HG03045 (cell line): ENCODE data around the gene SLC9B2.

Source experiments
- ATAC-seq: cut with Tn5 transposase; IDR thresholded peaks from one replicate; pipeline ENCODE4 v1.9.1; 2021; ENCODE audit warnings: mild to moderate bottlenecking, moderate library complexity; ENCODE audit not compliant: unreplicated experiment

SLC9B2 gene

DNA sequence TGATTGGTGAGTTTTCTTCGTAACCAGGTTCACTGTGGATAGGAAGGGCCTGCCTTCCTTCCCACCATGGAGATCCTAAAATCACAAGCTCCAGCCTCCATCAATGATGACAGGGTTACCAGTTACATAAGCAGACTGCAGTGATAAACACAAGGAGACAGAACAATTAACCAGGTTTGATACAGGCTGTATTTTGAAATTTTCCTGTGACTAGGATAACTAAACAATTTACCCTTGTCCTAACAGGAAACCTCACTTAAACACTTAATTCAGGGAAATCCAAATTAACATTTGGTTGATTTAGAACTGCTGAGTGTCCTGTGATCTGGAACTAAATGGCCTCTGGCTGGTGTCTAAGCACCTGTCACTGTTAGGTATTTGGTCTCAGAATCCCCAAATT is 3.1 kb upstream of the SLC9B2 start:
- no peak for ATAC-seq

DNA sequence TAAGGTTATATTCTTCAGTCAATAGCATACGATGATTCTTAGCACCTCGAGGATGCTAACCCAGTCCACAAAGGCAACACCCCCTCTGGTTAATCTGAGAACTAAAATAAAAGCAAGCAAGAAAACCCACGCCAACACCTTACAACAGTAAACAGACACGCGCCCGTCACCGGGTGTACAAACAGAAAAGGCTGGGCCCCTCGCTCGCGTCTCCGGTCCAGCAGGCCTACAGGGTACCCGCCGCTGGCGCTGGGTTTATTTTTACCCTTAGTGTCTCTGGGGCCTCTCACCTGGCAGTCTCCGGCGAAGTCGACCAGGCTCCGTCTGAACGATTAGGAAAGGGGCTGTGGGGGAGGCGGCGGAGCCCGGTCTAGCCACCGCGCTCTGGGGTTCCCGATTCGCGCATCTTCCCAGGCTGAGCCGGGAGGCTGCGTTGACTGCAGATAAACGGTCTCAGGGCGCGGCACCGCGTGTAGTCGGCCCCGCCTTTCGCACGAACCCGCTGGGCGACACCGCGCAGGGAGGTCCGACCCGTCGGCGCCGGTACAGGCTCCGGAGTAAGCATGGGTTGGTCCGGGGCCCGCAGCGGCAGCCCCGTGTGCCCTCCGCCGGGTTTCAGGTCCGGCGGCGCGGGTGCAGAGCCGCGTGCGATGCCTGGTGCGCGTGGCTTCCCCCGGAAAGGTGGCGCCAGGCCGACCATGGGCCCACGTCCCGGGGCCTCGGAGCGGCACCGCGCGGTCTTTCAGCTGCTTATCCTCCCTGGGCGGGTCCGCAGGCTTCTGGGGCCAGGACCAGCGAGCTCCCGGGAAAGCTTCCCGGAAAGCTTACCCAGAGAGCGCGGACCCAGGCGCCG is 441 bp downstream of the SLC9B2 start:
- peak; percentile 60 for ATAC-seq

GRCh38 chr4:103075435-103075893 is 1.1 kb downstream of the SLC9B2 start:
- ATAC-seq = no peak

DNA sequence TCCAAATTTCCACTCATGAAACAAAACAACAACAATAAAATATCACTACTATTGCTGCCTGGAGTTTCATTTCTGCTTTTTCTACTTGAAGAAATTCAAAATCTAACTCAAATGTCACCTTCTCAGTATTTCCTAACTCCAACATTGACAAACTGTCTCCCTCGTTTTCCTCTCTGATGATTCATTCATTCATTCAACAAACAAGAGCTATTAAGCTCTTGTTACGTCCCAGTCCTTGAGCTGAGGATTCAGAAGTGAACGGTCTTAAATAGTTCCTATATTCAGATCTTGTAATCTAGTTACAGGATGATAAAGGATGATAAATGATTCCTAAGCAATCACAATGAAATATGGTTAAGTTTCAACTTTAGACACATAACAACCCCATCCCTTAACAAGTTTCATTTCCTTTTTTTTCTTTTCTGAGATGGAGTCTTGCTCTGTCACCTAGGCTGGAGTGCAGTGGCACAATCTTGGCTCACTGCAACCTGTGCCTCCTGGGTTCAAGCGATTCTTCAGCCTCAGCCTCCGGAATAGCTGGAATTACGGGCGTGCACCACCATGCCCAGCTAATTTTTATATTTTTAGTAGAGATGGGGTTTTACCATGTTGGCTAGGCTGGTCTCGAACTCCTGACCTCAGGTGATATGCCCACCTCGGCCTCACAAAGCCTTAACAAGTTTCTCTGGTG is 1.7 kb downstream of the SLC9B2 start:
- ATAC-seq = peak; percentile 34

DNA sequence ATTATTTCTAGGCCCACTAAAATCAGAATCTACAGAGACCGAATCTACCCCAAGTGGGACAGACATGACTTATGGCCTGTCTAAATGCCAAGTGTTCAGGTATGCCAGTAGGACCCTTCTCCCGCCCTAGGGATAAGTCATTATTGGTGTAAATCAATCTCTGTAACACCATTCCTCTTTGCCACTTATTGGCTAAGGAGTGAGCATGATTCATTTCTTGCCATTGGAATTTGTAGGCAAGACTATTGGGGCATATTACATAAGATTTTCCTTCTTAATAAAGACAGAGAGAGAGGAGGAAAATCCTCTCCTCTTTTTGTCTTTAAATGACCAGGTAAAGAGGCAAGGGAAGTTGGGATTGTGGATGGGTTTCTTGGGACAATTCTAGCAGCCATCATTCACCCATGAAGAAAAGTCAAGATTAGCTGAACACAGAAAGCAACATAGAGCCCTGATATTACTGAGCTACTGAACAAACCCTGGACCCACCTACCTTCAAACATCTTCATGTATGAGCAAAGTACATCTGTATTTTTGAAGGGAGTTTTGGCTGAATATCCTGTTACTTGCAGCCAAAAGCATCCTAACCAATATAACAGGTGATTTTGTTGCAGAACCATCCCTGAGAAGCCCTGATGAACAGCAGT is 2.6 kb downstream of the SLC9B2 start:
- no peak for ATAC-seq

GRCh38 chr4:103067841-103068547 is 8.6 kb downstream of the SLC9B2 start:
- ATAC-seq = no peak

- ATAC-seq = no peak
Observed at GRCh38 chr4:103060453-103061148, 16.0 kb downstream of the SLC9B2 start.

DNA sequence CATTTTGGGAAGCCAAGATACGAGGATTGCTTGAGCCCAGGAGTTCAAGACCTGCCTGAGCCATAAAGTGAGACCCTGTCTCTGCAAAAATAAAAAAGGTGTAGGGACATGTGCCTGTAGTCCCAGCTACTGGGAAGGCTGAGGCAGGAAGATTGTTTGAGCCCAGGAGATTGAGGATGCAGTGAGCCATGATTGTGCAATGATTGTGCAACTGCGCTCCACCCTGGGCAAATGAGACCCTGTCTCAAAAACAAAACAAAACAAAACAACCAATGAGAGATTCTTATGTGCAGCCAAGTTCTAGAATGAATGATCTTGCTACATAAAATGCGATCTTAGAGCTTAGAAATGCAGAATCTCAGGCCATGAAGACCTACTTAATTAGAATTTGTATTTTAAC is 22.5 kb downstream of the SLC9B2 start:
- ATAC-seq = no peak

- no peak for ATAC-seq
Observed at GRCh38 chr4:103052779-103053178, 23.8 kb downstream of the SLC9B2 start.

GRCh38 chr4:103052145-103052544 is 24.4 kb downstream of the SLC9B2 start:
- ATAC-seq = no peak

DNA sequence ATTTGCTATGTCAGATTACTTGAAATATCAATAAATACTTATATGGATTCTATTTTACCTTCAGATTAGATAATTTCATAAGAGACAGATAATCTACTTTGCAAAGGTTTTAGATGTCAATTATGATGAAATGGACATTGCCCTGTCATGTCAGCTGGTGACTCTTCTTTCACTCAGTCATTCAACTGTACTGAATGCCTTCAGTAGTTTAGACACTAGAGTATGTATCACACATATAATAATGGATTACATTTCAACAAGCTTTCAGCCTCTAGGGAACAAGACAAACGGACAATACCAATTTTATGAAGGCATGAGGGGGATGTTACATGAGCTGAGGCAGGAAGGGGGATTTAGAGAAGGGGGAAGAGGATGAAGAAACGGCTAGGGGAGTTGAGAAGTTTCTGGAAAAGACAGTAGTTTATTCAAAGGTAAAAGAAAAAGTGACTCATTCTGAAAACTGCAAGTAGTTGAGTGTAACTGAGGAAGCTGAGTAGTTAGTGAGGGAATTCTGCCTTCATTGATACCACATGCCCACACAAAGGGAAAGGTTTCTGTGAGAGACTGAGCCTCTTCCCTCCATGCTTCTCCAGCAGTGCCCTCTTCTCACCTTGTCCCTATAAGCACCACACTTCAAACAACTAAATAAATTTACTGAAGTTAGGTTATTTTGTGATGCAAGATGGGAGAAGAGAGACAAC is 25.7 kb downstream of the SLC9B2 start:
- no peak for ATAC-seq

DNA sequence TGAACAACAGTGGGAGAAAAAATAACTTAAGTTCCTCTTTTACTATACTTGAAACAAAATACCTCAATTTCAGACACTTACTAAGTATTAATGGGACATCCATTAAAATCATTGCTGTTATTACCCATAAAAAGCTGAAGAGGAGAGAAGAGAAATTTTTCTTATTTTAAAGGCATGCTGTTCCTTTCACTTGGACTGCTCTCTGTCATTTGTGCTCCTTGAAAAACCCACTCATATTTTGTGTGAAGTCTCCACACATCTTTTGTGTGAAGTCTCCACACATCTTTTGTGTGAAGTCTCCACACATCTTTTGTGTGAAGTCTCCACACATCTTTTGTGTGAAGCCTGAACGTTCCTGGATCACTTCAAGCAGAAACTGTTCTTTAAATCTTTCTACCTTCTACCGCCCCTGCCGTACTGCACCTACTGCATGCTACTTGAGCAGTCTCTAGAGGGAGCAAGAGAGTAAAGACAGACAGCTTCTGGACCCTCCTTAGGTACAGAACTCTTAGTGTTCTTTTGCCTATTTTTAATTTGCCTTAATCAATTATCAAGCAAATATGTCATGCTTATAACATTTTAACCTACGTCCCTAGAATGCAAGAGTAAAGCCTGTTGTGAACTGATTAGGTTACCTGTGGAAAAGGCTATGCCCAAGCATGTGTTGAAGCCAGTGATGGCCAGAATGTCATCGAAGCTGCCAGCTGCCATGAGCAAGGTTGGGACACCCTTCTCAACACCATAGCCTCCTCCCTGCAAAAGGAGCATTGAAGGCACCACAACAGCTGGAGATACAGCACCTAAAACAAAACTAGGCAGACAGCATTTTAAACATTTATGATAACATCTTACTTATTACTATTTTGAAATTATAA is 29.9 kb downstream of the SLC9B2 start:
- peak; percentile 92 for ATAC-seq

GRCh38 chr4:103044183-103044582 is 32.4 kb downstream of the SLC9B2 start:
- no peak for ATAC-seq

DNA sequence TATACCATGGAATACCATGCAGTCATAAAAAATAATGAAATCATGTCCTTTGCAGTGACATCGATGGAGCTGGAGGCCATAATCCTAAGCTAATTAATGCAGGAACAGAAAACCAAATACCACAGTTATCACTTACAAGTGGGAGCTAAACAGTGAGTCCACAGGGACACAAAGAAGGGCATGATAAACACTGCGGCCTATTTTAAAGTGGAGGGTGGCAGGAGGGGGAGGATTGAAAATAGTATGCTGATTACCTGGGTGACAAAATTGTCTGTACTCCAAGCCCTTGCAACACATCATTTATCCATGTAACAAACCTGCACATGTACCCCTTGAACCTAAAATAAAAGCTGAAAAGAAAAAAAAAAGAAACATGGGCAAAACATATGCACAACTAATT is 40.4 kb downstream of the SLC9B2 start:
- ATAC-seq = no peak

DNA sequence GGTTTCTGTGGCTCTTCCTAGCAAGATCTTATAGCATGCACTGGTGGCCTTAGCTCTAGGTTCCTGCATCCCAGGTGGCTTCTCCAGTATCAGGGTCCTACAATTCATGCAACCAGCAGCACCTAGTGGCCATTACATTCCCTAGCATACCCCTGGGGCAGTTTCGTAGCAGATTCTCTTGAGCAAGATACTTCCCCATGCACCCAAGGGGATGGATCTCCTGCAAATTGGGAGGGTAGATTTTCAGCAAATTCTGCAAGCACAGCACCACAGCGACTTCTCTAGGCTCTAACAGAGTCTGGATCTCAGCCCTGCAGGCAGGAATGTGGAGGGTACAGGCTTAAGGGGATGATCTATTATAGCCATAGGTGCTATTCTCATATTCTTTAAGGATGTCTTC is 44.0 kb downstream of the SLC9B2 start:
- no peak for ATAC-seq

GRCh38 chr4:103030791-103031190 is 45.8 kb downstream of the SLC9B2 start:
- ATAC-seq = no peak

- ATAC-seq = no peak
Observed at GRCh38 chr4:103029300-103029699, 47.3 kb downstream of the SLC9B2 start.

DNA sequence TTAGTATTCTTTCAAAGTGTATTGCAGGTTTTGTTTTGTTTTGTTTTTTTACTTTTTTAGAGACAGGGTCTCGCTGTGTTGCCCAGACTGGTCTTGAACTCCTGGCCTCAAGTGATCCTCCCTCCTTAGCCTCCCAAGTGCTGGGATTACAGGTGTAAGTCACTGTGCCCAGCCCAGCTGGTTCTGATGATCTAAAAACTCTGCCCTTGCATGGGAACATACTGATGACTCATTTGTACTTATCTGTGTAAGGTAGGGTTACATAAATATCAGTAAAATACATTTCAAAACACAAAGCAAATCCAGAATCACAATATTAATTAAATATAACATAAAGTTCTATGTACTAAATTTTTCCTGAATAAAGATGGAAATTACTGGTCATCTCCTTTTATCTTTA is 49.7 kb downstream of the SLC9B2 start:
- ATAC-seq = no peak

GRCh38 chr4:103024996-103025395 is 51.6 kb downstream of the SLC9B2 start:
- no peak for ATAC-seq
